Neural cell (in vitro differentiated cells): ENCODE measurements around the gene MPPED2.

Experiments used
- CTCF ChIP-seq: fragments of 450-650 bp; IDR thresholded peaks from 2 replicates; pipeline ENCODE4 v1.5.1; 2014; ENCODE audit warnings: antibody characterized with exemption, mild to moderate bottlenecking, moderate library complexity; ENCODE audit not compliant: poor library complexity, severe bottlenecking
- EP300 ChIP-seq: fragments of 450-650 bp; conservative IDR thresholded peaks from 2 replicates; pipeline ENCODE4 v1.6.1; 2014; ENCODE audit warnings: antibody characterized with exemption, mild to moderate bottlenecking, moderate library complexity; ENCODE audit not compliant: poor library complexity, severe bottlenecking
- EZH2 ChIP-seq: fragments of 200-600, 300-800 bp; shearing (Covaris generic), sonication (generic); IDR thresholded peaks from 2 replicates; pipeline ENCODE4 v1.6.1; 2014; ENCODE audit warnings: antibody characterized with exemption, low read length, borderline replicate concordance, mild to moderate bottlenecking; ENCODE audit not compliant: insufficient read depth, poor library complexity, severe bottlenecking
- POLR2AphosphoS5 ChIP-seq: IDR thresholded peaks from 2 replicates; pipeline ENCODE4 v1.6.1; 2012
- RAD21 ChIP-seq: fragments of 450-650 bp; conservative IDR thresholded peaks from 2 replicates; pipeline ENCODE4 v1.6.1; 2014; ENCODE audit warnings: antibody characterized with exemption, mild to moderate bottlenecking, moderate library complexity
- REST ChIP-seq: IDR thresholded peaks from 2 replicates; pipeline ENCODE4 v1.6.1; 2012; ENCODE audit warnings: borderline replicate concordance
- TAF1 ChIP-seq: IDR thresholded peaks from 2 replicates; pipeline ENCODE4 v1.6.1; 2012; ENCODE audit warnings: low read depth

DNA sequence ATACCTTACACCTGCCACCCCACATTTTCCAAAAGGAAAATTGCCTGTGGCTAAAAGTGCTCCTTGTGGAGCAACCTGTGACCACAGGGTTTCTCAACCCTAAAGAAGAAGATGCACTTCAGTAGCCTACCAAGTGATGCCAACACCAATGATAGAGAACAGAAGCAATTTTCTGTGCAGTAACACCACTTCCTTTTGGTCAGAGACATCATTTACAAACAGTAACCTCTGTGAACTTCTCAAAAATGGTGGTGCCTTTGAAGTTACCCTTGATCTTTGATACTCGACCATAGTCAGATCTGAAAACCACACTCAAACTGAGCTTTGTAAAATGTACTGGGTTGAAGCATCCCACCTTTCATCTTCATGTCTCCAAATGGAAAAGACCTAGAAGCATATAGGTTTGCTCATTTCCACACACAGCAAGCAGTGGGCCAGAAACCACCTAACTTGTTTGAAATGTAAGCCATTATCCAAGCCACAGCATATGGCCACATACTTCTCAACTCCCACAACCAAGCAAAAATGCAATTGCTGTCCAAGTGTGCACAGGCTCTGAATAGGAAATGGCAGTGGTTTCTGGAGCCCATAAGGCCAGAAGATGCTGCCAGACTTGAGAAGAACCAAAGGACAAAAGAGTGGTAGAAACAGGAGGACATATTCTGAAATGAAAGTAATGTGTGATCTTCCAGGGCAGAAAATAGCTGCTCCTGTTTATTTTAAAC is 24.3 kb downstream of the MPPED2 start:
- TF ChIP-seq CTCF (no peak), TAF1 (no peak), EZH2 (no peak), EP300 (no peak), RAD21 (no peak), POLR2AphosphoS5 (no peak), REST (no peak)
